SHP77 treated with DMSO at 0.1 percent for 48 hours (cell line): Measurements from ENCODE around the gene CUEDC1.
A peak's percentile ranks its signal among the peaks of the same experiment; 100 is the strongest.

ENCODE experiments used
- DNase-seq: peaks from one replicate; lab custom pipeline; 2025; lab: John Stamatoyannopoulos, UW

CUEDC1 gene

DNA sequence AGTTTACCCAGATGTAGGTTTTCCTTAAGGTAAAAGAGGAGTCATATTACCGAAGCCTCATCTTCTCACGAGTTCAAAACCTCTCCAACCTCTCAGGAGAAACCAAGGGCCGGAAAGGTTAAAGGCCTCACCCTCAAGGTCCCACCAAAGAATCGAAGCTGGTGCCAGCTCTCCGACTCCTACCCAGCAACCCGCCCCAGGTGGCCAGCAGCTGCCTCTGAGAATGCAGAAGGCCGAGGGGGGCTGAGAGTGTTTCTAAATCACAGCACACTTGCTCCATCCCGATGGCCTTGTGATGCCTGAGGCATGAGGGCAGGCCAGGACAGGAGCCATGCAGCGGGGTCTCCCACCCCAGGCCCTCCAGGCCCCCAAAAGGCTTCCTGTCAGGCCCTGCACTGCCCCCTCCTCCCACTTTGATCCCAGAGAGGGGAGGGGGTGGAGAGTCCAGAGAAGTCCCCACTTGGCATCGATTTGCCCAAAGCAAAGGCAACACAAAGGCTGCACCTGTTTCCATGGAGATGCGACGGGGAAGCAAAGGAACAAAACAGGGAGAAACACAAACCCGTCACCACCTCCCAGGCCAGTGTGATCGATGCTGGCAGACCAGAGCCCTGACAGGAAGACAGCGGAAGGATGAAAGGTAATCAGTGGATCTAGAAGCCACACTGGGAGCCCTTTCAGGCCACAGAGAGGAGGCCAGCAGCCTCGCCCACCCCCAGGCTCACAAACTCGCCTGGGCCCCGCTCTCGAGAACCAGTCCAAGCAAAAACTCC is 39.0 kb downstream of the CUEDC1 start:
- peak; percentile 42 for DNase-seq

DNA sequence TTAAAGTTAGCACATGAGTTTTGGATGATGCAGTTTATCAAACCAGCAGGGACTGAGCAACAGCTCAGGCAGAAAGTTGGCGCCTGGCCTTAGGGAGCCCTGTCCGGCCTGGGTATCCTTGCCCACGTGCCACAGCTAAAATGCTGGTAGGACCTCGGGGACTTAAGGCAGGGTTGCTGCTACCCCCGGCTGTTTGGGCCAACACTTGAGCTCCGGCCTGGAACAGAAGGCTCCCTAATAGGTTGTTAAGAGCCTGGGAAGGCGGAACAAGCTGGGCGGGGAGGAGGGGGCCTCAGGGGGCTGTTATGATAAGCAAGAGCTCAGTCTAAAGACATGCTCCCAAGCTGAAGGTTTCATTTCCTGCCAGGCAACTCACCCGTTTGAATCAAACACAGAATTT is 39.7 kb downstream of the CUEDC1 start:
- no peak for DNase-seq

- no peak for DNase-seq
Measured at GRCh38 chr17:57914273-57915142, 40.7 kb downstream of the CUEDC1 start.

GRCh38 chr17:57913575-57914272 is 41.5 kb downstream of the CUEDC1 start:
- no peak for DNase-seq

DNA sequence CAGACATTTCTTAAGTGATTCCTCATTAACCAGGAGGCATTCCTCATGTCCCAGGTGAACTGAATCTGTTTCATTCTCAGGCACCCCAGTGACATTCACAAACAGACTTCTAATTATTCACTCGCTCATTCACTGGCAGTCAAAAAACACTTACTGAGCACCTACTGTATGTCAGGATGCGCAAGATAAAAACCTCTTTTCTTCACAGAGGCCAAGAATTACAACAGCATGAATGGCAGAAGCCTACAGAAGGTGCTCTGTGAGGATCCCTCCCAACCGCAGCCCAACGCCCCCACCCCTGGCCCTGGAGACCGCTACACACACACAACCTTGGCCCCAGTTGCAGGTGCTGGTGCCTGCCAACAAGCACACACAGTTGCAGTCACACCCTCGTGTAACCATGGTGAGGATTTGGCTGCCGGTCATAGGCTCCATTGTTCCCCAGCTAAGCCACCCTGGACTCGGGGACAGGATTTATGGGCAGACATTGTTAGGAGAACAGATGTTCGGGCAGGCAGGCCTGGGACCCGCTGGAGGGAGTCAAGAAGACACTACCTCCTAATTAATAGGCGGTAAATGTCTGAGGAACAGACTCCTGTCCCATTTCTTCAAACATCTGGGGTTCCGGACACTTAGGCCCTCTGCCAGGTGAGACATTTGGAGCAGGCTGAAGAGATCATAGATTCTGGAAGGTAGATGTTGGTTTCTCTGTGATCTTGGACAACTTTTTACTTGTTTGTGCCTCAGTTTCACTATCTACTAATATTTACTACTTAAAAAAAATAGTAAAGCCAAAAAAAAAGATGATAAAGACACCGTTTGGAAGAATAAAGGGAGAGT is 43.2 kb downstream of the CUEDC1 start:
- DNase-seq, result peak; percentile 95

DNA sequence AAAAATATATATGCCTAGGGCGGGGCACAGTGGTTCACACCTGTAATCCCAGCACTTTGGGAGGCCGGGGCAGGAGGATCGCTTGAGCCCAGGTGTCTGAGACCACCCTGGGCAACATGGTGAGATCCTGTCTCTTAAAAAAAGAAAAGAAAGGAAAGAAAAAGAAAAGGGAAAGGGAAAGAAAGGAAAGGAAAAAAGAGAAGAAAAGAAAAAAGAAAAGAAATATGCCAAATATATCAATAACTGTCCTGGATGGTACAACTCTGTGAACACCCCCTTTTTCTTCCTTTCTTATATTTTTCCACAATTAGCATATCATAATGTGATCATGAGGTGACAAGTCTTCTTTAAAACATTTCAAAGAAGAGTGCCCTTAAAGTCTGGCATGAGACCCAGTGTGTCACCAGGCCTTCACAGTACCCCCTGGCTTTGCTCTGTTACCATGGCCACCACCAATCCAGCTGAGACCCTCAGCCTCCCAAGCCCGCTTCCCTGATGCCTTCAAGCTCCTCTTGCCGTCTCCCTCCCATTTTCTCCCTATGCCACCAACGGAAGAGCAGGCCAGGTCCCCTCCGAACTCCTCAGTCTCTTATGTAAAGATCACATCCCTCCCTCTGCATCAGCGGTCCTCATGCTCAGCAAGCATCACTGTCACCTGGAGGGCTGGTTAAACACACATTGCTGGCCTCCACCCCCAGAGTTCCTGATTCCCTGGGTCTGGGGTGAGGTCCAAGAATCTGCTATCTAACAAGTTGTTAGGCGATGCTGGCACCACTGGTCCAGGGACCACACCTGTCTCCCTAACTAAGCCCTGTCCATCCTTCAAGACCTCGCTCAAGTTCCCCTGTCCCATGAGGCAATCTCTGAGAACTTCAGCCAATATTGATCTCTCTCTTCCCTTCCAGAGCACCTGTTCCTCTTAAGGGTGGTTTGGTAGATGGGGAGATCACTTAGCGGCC is 44.5 kb downstream of the CUEDC1 start:
- no peak for DNase-seq

- no peak for DNase-seq
Measured at GRCh38 chr17:57909551-57909950, 45.7 kb downstream of the CUEDC1 start.

DNA sequence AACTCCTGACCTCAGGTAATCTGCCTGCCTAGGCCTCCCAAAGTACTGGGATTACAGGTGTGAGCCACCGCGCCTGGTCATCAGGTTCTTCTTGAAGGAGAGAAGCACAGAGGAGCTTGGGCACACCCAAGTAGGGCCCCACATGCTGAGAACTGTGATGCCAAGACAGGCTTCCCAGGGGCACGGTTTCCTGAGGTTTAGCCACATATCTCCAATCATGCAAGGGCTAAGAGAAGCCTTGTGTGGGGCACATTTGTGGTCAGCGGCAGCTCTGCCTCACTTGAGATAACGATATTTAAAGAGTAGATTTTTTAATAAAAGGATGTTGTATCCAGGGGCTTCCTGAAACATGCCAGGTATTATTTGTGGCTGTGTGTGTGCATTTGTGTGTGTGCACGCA is 46.9 kb downstream of the CUEDC1 start:
- DNase-seq, result no peak

- no peak for DNase-seq
Measured at GRCh38 chr17:57906910-57907309, 48.3 kb downstream of the CUEDC1 start.

GRCh38 chr17:57905875-57906455 is 49.2 kb downstream of the CUEDC1 start:
- no peak for DNase-seq

DNA sequence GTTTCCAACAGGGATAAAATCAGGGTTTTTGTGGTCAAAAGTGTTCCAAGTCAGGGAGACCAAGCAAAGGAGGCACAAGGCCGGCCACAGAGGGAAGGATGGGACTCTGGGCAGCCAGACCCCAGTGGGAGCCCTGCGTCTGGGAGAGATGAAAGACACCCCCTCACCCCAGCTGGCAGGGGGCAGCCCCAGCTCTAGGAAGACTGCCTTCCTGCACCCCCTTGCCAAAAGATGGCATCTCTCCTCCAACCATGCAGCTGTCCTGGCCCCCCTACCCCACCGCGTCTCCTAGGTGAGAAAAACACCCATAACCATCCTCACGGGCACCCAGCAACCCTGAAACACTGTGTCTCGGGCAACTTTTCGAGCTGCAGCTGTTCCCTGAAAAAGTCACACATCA is 51.3 kb downstream of the CUEDC1 start:
- no peak for DNase-seq

DNA sequence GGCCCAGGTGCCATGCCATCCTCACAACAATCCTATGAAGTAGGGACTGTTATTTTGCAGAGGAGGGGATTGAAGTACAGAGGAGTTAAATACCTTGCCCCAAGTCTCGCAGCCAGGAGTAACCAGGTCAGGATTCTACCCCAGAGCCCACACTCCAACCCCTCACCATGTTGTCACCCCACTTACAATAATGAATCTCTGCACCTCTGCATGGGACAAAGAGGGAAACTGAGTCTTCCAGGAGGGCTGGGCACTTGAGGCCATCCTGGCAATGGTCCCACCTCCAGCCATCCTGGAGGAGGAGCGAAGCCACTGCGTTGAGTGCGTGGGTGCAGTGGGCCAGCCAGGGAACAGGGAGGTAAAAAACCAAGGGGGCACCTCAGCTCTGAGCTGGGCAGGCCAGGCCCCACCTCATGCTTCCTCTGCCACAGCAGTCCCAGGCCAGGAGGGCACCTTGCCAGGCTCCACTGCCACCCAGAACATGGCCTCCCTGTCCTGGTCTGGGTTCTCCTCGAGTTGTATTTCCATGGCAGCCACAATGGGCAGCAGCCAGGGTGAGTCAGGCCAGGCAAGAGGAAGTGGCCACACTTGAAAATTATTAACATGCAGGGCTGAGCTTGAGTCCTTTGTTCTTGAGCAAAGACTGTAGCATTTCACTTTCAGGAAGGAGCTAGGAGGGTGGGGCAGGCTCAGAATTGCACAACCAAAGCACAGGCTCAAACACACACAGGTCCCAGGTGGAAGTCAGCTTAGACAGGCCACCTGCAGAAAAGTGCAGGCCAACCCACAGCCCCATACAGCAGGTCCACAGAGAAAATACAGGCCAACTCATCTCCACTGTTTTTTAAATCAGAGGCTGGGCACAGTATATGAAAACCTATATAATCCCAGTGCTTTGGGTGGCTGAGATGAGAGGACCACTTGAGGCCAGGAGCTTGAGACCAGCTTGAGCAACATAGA is 52.1 kb downstream of the CUEDC1 start:
- DNase-seq, result peak; percentile 46

DNA sequence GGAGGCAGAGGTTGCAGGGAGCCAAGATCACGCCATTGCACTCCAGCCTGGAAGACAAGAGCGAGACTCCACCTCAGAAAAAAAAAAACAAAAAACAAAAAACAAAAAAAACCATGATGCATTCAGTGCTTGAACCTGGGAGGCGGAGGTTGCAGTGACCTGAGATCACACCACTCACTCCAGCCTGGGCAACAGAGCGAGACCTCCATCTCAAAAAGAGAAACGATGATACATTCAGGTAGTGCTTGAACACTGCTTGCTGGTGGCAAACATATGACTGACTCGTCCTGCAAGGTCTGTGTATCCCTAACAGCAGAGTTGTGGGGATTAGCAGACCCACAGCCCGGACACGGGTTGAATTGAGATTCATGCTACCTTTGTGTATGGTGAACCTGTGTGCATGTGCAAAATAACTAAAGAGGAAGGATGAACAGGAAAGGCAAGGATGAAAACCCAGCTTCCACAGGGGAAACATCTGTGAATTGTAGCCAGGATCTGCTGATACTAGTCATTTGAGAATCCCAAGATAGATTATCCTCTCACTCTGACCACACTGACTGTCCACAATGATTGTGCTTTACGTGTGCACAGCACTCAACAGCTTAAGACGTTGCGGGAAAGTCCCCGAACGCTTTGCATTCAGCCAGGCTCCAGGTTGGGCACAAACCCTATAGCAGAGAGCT is 53.0 kb downstream of the CUEDC1 start:
- peak; percentile 15 for DNase-seq

- peak; percentile 80 for DNase-seq
Measured at GRCh38 chr17:57900991-57901743, 54.0 kb downstream of the CUEDC1 start.

DNA sequence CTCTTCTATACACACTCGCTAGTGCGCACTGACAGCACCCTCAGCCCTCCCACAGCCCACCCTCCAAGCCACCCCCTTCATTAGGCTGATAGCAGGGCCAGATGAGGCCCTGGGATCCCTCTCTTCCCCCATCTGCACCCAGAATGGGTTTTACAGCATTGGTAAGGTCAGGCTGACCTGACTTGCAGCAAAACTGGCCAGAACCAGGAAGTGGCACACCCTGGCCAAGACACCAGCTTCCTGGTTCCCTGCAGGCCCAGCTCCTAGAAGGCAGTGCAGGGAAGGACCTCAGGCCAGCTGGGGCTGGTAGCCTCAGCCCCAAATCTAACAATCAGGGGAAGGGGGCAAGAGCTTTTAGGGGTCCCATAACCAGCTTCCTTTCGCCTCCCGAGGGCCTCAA is 55.4 kb downstream of the CUEDC1 start:
- no peak for DNase-seq

DNA sequence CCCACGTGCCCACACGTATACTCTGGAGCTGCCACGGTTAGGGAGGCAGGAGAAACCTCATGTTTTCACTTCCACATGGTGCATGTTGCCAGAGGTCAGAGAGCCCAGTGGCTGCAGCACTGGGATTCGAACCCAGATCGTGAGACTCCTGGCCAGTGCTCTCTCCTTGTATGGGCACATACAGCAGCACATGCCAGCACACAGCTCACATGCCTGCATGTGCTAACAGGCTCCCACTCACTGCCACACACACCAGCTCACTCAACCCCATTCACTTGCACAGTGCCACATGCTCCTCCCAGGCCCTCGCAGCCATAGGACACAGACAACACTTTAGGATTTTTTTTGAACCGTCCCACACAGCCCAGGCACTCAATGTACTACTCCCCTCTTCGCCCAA is 55.8 kb downstream of the CUEDC1 start:
- DNase-seq, result no peak

DNA sequence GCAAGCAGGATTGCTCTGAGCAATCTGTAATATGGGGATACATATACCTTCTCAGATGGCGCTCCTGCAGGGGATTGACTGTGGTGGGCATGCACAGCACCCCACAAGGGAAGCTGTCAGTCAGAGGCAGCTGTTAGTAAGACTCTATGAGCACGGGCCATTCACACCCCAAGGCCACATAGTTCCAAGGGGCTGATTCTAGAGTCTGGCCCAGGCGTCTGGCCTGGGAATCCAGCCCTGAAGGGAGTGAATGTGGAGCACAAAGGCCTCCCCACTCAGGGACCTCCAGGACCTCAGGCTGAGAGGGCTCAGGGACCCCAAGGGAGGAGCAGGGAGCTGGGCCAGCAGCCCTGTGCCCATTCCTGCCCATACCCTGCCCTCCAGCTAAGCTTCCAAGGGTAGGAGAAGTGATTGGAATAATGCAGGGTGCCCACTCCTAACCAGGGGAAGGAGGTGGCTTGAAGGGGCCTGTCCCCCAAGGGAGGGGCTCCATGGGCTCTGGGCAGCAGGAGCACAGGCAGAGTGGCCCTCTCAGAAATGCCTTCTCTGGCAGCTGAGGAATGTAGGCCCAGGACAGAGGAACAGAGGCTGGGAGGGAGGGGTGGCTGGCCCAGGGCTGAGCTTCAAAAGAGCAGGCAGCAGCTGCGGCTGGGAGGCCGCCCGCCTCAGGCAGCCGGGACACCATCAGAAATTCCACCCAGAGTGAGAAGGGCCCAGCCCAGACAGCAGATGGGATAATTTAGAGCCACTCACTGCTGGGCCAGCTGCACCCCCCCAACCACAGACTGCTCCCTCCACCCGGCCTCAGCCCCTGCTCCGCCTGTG is 56.5 kb downstream of the CUEDC1 start:
- peak; percentile 34 for DNase-seq
